Measurements from ENCODE around the gene UBAP2L.

GRCh38 chr1:154237880-154238506 is 17.2 kb downstream of the UBAP2L start:
- no peak for TF ChIP-seq CTCF (conservative IDR thresholded peaks at IDR 0.05; ENCODE audit: low read length)
- no peak for TF ChIP-seq EZH2phosphoT487 (IDR thresholded peaks at IDR 0.05; ENCODE audit: borderline replicate concordance)
